Renal cortical epithelial cell (primary cell): Measurements from ENCODE around the gene GDPGP1. TPM values are rescaled to one million over a fixed set of nuclear protein-coding genes. Genes with fewer than 3 reads are reported as not detected.
A peak's percentile ranks its signal among the peaks of the same experiment; 100 is the strongest.
"Not testable (repeated sequence)": the region's sequence is repeated elsewhere in the genome, so short reads cannot be mapped to it uniquely, and the experiment has no call there.

Experiments used
- DNase-seq: peaks from one replicate; pipeline ENCODE4 v3.0.0-alpha.2; 2011; ENCODE audit warnings: low read depth
- total RNA-seq: library from RNA; depleted of rRNA; stranded (reverse); fragments of >200 nt; gene quantifications from 2 replicates; pipeline ENCODE4 v1.2.3, GENCODE V29; 2014

Gene GDPGP1
- total RNA-seq, 1 donor from 2014 or later, result 19.0 TPM

DNA sequence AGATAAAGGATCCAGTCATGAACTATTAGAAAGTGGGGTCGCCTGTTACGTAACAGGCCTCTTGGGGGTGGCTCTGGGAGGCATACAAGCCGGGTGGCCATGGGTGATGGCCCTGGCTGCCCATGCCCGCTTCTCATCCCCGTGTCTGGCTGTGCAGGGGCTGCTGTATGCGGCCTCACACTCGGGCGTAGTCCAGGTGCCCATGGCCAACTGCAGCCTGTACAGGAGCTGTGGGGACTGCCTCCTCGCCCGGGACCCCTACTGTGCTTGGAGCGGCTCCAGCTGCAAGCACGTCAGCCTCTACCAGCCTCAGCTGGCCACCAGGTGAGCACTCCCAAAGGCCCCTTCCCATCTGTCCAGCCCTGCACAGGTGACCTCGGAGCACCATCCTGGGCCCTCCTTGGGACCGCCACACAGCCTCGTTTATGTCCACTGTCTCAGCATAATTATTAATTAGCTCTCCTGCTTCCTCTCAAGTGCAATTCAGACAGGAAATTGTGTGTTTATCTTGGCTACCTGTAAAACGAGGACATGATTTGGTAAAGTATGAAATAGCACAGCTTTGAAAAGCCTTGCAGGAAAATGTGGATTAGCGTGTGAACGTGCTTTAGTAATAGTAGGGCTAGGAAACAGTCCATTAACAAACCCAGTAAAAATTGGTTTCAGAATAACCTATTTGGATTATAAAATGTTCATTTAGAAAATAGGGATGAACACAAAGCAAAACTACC, 8.3 kb upstream of the GDPGP1 start:
- no peak for DNase-seq

DNA sequence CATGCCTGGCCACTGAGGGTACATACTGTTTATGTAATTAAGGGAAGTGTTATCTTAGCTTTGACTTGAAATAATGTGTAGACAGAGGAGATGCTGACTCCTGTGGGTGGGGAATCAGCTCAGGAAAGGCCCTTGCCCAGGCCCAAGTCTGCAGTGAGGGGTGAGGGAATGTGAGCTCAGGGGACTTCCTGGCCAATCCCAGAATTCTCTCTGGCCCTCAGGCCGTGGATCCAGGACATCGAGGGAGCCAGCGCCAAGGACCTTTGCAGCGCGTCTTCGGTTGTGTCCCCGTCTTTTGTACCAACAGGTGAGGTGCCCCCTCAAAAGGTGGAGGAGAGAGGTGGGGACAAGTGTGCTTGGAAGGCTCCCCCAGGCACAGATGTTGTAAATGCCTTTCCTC, 6.7 kb upstream of the GDPGP1 start:
- DNase-seq, result no peak

DNA sequence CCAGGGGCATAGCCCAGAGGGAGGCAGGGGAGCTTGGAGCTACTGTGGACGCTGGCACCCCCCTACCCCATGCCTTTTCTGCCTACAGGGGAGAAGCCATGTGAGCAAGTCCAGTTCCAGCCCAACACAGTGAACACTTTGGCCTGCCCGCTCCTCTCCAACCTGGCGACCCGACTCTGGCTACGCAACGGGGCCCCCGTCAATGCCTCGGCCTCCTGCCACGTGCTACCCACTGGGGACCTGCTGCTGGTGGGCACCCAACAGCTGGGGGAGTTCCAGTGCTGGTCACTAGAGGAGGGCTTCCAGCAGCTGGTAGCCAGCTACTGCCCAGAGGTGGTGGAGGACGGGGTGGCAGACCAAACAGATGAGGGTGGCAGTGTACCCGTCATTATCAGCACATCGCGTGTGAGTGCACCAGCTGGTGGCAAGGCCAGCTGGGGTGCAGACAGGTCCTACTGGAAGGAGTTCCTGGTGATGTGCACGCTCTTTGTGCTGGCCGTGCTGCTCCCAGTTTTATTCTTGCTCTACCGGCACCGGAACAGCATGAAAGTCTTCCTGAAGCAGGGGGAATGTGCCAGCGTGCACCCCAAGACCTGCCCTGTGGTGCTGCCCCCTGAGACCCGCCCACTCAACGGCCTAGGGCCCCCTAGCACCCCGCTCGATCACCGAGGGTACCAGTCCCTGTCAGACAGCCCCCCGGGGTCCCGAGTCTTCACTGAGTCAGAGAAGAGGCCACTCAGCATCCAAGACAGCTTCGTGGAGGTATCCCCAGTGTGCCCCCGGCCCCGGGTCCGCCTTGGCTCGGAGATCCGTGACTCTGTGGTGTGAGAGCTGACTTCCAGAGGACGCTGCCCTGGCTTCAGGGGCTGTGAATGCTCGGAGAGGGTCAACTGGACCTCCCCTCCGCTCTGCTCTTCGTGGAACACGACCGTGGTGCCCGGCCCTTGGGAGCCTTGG, 5.9 kb upstream of the GDPGP1 start:
- DNase-seq, result no peak

DNA sequence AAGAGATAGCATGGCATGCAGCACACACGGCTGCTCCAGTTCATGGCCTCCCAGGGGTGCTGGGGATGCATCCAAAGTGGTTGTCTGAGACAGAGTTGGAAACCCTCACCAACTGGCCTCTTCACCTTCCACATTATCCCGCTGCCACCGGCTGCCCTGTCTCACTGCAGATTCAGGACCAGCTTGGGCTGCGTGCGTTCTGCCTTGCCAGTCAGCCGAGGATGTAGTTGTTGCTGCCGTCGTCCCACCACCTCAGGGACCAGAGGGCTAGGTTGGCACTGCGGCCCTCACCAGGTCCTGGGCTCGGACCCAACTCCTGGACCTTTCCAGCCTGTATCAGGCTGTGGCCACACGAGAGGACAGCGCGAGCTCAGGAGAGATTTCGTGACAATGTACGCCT, 5.0 kb upstream of the GDPGP1 start:
- DNase-seq, result no peak

DNA sequence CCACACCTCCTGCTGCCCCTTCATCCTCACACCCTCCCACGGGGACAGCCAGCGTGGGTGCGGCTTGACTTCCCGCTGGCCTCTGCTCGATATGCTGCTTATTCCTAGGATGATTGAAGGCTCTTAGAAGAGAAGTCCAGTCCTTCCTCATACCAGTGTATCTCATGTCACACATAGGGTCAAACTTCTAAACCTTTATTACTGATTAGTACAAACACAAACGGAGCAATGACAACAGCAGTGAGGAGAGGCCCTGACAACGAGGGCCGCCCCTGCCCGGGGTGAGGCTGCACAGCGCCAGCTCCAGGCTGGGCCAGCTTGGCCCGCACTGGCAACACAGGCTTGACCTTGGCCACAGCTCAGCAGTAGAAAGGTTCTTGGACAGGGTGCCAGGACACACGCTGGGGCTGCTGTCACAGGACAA, 3.9 kb upstream of the GDPGP1 start:
- peak; percentile 47 for DNase-seq

DNA sequence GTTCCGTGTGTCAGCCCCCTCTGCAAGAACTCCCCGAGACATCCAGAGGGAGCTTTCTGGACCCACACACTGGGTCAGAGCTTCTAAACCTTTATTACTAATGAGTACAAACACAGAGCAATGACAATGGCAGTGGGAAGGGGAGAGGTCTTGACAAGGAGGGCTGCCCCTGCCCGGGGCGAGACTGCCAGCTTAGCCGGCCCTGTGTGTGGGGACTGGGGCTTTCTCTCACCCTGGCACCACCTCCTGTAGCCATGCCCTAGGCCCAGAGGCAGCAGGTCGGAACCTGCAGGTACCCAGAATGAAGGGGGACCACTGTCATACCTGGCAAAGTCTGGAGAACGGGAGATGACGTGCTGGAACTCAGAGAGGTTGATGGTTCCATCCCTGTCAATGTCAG, 3.4 kb upstream of the GDPGP1 start:
- DNase-seq, result no peak

DNA sequence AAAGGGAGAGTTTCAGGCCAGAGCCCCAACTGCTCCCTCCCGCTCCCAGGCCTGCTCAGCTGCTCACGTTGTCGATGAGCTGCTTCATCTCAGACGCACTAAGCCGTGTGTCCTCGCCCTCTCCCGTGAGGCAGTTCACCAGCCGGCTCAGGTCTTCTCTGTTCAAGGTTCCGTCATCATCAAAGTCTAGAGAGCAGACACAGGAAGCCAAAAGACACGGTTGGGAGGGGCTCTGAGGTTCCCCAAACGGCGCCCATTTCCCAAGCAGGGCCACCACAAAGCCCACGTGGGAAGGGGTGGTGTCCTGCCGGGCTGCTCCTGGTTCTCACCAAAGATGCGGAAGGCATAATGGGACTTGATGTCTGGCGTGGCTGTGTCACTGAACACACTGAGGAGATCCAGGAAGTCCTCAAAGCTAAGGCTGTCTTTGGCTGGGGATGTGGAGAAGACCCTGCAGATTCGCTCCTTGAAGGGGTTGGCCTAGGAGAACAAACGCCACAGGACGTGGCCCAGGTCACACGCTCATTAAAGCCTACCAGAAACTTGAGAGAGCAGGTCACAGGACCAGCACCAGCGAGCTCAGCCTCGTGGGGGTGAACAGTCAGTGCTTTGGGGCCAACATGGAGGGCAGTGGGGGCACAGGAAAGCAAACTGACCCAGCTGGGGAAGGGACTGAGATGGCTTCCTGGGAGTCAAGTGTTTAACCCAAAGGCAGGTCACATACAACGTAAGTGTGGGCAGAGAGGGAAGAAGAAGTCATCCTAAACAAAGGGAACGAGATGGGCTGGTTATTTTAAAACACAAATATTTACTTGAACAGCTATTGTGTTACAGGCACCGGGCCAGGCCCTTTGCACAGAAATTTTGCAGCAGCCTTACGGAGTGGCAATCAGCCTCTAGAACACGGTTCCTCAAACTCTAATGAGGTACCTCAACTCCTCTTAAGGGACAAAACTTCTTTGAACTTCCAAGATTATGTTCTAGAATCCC, 2.7 kb upstream of the GDPGP1 start:
- DNase-seq, result peak; percentile 29

DNA sequence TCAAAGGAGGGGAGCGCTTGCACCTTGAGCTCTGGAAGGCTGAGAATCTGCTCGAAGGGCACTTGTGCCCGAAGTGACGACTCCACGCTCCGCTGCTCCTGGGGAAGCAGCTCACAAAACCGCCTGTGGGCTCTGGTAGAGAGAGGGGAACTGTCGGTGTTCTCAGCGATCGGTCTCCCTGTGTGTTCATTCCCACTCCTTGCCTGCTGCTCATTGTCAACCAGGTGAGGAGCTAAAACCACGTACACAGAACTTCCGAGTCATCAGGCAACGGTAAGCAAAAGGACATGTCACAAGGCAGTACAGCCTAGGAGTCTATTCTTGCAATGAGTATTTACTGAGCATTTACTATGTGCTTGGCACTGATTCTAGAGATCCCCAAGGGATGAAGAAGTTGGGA, 1.8 kb upstream of the GDPGP1 start:
- DNase-seq, result peak; percentile 68

DNA sequence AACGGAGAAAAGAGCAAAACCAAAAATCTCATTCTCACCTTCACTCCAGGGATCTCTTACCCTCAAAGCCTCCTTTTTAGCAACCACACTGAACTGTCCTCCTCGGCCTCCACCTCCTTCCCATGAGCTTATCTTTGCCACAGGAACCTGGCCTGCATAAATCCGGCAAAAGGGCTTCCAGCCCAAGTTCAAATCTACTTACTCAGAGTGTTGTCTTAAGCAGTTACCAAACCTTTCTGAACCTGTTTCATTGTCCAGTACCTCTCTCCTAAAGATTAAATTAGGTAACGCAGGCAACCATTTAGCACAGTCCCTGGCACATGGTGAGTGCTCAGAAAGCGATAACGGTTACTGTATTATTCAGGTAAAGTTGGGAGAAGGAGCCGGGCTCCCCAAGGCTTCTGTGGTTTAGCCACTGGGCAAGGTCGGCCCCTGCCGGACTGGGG, 1.0 kb upstream of the GDPGP1 start:
- DNase-seq, result peak; percentile 64

DNA sequence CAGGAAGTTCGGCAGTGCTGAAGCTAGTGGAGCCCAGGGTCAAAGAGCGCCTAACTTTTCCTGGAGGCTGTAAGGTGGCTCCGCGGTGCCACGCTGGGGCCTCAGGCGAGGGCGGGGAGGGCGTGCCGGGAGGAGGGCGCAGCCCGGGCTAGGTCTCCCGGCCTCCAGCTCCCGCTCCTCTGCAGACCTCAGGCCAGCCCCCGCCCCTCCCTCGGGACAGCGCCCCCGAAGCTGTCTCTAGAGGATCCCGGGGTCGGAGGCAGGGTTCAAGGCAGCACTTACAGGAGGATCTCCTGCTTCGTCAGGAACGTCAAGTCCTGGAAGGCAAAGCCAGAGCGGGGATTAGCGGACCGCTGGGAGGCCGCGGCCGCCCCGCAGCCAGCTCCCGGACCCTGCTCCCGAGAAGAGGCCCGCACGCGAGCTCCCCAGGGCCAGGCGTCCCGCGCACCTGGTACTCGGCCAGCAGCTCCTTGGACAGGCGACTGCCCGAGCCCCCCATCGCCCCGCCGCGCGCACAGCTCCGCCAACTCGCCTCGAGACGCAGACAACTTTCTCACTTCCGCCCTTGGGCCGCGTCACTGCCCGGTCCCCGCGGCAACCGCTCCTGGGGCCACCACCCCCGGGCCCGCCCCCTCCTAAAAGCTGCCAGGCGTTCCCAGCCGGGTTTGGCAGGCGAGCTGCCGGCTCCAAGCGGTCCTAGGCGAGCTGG, 468 bp upstream of the GDPGP1 start, which contains the start of gene CIB1:
CIB1 (minus strand) TSS at position 555 of the 709 bp plus-strand sequence; CDS start at position 499, 56 bp downstream.
- peak; percentile 86 for DNase-seq

DNA sequence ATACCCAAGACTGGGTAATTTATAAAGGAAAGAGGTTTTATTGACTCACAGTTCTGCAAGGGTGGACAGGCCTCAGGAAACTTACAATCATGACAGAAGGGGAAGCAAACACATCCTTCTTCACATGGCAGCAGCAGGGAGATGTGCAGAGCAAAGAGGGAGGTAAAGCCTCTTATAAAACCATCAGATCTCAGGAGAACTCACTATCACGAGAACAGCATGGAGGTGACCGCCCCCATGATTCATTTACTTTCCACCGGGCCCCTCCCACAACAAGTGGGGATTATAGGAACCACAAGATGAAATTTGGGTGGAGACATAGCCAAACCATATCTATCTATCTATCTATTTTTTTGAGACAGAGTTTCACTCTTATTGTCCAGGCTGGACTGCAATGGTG, 5.4 kb downstream of the GDPGP1 start:
- no peak for DNase-seq

DNA sequence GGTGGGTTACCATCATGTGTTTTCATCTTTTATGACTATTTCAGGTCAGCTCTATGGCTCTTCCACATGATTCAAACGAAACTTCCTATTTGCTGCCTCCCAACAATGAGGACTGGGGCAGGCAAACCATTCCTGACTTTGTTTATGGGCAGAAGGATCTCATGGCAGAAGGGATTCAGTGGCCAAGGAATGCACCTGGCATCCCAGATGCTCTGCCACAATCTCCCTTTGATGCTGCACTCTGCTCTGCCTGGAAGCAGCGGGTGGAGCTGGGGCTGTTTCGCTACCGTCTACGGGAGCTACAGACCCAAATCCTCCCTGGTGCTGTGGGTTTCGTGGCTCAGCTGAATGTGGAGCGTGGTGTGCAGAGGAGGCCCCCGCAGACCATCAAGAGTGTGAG, 6.8 kb downstream of the GDPGP1 start:
- DNase-seq, result no peak

DNA sequence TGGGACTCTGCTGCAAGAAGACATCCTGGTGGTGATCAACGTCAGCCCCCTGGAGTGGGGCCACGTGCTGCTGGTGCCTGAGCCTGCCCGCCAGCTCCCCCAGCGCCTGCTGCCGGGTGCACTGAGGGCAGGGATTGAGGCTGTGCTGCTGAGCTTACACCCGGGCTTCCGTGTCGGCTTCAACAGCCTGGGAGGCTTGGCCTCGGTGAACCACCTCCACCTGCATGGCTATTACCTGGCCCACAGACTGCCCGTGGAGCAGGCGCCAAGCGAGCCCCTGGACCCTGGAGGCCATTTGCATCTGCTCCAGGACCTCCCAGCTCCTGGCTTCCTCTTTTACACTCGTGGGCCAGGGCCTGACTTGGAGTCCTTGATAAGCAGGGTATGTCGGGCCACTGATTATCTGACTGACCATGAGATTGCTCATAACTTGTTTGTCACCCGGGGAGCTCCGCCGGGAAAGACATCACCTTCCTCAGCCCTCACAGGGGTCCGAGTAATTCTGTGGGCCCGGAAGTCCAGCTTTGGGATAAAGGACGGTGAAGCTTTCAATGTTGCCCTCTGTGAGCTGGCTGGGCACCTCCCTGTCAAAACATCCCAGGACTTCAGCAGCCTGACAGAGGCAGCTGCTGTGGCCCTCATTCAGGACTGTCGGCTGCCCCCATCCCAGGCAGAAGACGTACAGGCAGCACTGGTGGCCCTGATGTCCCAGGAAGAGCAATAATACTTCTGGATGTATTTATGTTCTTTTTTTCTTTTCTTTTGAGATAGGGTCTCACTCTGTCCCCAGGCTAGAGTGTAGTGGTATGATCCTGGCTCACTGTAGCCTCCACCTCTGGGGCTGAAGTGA, 7.6 kb downstream of the GDPGP1 start:
- DNase-seq, result no peak

DNA sequence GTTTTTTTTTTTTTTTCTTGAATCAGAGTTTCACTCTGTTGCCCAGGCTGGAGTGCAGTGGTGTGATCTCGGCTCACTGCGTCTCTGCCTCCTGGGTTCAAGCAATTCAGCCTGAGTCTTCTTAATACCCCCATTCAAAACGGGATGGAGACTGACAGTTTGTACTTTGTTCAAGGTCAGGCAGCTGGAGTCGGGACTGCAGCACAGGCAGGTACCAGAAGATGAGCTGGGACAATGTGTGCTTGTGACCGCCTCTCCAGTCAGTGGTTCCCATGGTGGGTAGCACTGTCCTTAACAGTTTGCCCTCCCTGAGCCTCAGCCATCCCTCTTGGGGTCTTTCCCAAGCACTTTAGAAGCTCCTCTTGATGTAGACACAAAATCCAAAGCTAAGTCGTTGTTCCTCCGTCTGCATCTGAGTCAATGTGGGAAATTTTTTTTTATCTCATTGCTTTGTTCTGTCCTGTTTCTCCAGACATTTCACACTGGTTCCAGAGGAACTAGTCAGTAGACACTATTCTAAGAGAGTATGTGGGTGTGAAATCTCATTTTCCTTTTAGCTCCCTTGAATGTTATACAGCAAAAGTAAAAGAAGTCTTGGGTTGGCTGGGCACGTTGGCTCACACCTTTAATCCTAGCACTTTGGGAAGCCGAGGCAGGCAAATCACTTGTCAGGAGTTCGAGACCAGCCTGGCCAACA, 10.1 kb downstream of the GDPGP1 start:
- no peak for DNase-seq

DNA sequence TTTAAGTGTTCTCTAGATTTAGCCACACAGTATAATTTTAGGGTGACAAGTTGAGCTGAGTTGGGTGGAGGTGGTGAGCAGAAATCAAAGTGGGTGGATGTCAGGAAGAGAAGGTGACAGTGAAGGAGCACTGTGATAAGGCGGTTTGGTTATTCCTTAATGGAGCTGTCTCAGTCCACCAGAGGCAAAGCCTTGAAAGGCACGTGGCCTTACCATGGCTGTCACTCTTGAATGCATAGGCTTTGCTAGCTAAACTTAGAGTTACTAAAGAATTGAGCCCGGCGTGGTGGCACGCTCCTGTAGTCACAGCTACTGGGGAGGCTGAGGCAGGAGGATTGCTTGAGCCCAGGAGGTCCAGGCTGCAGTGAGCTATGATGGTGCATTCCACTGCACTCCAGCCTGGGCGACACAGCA, 14.8 kb downstream of the GDPGP1 start:
- no peak for DNase-seq

DNA sequence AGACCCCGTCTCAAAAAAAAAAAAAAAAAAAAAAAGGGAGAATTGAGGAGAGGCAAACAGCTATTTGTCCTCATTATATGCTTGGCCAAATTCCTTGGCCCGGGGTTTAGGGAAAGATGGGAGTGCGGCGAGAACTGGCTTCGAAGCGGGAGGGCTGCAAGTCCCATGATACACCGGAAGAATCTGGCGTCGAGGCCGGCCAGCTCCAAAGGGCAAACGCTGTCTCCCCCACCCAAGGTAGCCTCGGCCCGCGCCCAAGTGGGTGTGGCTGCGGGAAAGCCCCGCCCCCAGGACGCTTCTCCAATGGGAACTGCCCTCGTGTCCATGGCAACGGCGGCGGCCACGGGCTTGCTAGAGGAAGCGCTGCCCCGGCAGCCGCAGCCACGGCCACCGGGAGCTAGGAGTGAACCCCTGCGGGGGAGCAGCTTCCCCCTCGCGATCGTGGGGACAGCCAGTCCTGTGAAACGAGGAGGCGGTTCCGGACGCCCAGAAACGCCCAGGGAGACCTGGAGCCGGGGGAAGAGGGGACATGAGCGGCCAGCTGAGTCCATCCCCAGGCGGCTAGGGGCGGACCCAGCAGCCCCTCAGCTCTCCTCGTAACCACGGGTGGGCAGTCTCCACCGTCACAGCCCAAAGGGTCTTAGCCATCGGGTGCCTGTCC, 15.3 kb downstream of the GDPGP1 start, which contains the start of gene TTLL13:
TTLL13 (plus strand) TSS at position 354 of the 661 bp plus-strand sequence. CDS start 1,075 bp downstream, outside the sequence.
- peak; percentile 68 for DNase-seq

DNA sequence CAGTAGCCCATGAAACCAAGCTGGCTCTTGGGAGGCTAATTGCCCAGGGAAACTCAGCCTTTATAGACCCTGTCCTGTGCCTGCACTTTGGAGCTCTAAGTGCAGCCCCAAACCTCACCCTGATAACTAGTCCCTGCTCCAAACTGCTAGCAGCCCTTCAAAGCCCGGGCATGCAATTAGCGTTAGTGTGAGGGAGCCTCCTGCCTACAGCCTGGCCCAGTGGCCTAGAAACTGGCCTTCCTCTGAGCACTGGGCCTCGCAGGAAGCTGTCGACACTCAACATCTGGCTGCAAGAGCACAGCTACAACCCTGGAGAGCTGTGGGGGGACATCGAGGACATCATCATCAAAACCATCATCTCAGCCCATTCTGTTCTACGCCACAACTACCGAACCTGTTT, 23.8 kb downstream of the GDPGP1 start:
- no peak for DNase-seq

DNA sequence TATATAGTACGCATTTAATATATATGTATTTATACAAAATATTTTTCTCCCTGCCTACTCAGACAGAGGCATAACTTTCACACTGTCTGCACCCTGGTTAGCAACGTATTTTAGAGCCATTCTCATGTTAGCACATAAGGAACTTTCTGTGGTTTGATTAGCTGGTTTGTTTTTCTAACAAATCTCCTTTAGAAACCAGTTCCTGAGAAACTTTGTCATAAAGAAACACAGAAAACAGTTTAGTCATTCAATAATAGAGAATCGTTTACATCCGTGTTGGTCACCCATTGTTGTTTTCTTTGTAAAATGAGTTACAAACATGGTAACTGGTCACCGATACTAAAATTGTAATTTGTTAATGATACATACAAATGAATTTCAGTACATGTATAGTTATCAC, 25.5 kb downstream of the GDPGP1 start:
- DNase-seq, result no peak

DNA sequence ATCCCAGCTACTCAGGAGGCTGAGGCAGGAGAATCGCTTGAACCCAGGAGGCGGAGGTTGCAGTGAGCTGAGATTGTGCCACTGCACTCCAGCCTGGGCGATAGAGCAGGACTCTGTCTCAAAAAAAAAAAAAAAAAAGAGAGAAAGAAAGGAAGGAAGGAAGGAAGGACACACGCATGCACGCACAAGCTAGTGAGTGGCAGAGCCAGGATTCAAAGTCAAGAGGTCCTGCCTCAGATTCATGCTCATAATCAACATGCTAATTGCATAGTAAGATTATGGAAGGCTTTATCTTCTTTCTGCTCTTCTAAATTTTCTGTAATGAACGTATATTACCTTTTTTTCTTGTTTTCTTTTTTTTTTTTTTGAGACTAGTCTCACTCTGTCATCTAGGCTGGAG, 26.7 kb downstream of the GDPGP1 start:
- not testable (repeated sequence) for DNase-seq
